Stomach (tissue), 4 donors: ENCODE data around the gene OR56B1.

Experiments used
- POLR2A ChIP-seq, 4 donors: fragments of 450-650 bp; IDR thresholded peaks; one replicate each; pipeline ENCODE4 v1.6.1; 2016; ENCODE audit warnings: antibody characterized with exemption in 4 of 4, control low read depth in 2 of 4, mild to moderate bottlenecking in 1 of 4, moderate library complexity in 1 of 4
- POLR2AphosphoS5 ChIP-seq, 3 donors: sonication (generic); formaldehyde crosslinking; IDR thresholded peaks; one replicate each; pipeline ENCODE4 v1.6.1; 2016; ENCODE audit warnings: antibody characterized with exemption in 3 of 3
- TF ChIP-seq, protein P1 (sequence below), 7 experiments: fragments of 450-650 bp in 4 of 7; fragments of 200-600 bp in 3 of 7; sonication (generic) in 3 of 7; IDR thresholded peaks; one replicate each; pipeline ENCODE4 v1.5.1; 2016 to 2019; ENCODE audit warnings: antibody characterized with exemption in 7 of 7, control low read depth in 2 of 7, mild to moderate bottlenecking in 1 of 7

- TF ChIP-seq, protein P1, sequence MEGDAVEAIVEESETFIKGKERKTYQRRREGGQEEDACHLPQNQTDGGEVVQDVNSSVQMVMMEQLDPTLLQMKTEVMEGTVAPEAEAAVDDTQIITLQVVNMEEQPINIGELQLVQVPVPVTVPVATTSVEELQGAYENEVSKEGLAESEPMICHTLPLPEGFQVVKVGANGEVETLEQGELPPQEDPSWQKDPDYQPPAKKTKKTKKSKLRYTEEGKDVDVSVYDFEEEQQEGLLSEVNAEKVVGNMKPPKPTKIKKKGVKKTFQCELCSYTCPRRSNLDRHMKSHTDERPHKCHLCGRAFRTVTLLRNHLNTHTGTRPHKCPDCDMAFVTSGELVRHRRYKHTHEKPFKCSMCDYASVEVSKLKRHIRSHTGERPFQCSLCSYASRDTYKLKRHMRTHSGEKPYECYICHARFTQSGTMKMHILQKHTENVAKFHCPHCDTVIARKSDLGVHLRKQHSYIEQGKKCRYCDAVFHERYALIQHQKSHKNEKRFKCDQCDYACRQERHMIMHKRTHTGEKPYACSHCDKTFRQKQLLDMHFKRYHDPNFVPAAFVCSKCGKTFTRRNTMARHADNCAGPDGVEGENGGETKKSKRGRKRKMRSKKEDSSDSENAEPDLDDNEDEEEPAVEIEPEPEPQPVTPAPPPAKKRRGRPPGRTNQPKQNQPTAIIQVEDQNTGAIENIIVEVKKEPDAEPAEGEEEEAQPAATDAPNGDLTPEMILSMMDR (IDR thresholded peaks at IDR 0.05) = no peak
- TF ChIP-seq POLR2A (IDR thresholded peaks at IDR 0.05) = no peak
- no peak for TF ChIP-seq POLR2AphosphoS5 (IDR thresholded peaks at IDR 0.05)
These were observed 40.0 kb upstream of the OR56B1 start for GRCh38 chr11:5696210-5696609.
